HAP-1 (cell line): ENCODE data around the gene MYH4.

Experiments used
- DNase-seq, 2 experiments: peaks; one replicate each; pipeline ENCODE4 v3.0.0-alpha.2; 2016 to 2020; ENCODE audit warnings: low spot score in 2 of 2
- H3K27me3 ChIP-seq: fragments of 250-450 bp; sonication (Bioruptor Pico); 2 replicates; pipeline ENCODE4 v1.5.1; 2020; ENCODE audit warnings: low read depth, mild to moderate bottlenecking, moderate library complexity
- H3K36me3 ChIP-seq: fragments of 250-450 bp; sonication (Bioruptor Pico); replicated peaks from 2 replicates; pipeline ENCODE4 v1.5.1; 2020; ENCODE audit warnings: mild to moderate bottlenecking
- H3K4me1 ChIP-seq: fragments of 250-450 bp; sonication (Bioruptor Pico); 2 replicates; pipeline ENCODE4 v1.5.1; 2020; ENCODE audit warnings: mild to moderate bottlenecking
- H3K4me3 ChIP-seq: fragments of 250-450 bp; sonication (Bioruptor Pico); 2 replicates; pipeline ENCODE4 v1.5.1; 2020; ENCODE audit warnings: mild to moderate bottlenecking, moderate library complexity
- H3K9me3 ChIP-seq: fragments of 250-450 bp; sonication (Bioruptor Pico); 2 replicates; pipeline ENCODE4 v1.5.1; 2020; ENCODE audit warnings: mild to moderate bottlenecking, moderate library complexity
- in situ Hi-C: fragments of 300-500 bp; cut with MboI; formaldehyde crosslinking; loops from 3 replicates; pipeline ENCODE4 v1.14.3; 2020; ENCODE audit warnings: low sequenced_read_pairs, inconsistent platforms, mixed read lengths

MYH4 gene

GRCh38 chr17:10458701-10459100, 10.7 kb downstream of the MYH4 start:
- no peak for DNase-seq
- no peak overlapping the region for H3K4me3 ChIP-seq
- H3K36me3 ChIP-seq = no peaks in the 10 kb centered on the region
- in situ Hi-C loops = no loop called here
- H3K4me1 ChIP-seq = no peaks in the 10 kb centered on the region
- no peaks in the 10 kb centered on the region for H3K27me3 ChIP-seq
- H3K9me3 ChIP-seq = no peaks in the 10 kb centered on the region

GRCh38 chr17:10457952-10458351, 11.4 kb downstream of the MYH4 start:
- Histone ChIP-seq H3K36me3 (no peaks in the 10 kb centered on the region), H3K4me3 (no peak overlapping the region), H3K9me3 (no peaks in the 10 kb centered on the region), H3K27me3 (no peaks in the 10 kb centered on the region), H3K4me1 (no peaks in the 10 kb centered on the region)
- in situ Hi-C loops = no loop called here
- no peak for DNase-seq

GRCh38 chr17:10447026-10447931, 22.1 kb downstream of the MYH4 start:
- no peak overlapping the region for H3K4me3 ChIP-seq
- H3K4me1 ChIP-seq = no peaks in the 10 kb centered on the region
- H3K9me3 ChIP-seq = no peaks in the 10 kb centered on the region
- no peak for DNase-seq
- no peaks in the 10 kb centered on the region for H3K36me3 ChIP-seq
- in situ Hi-C loops = no loop called here
- H3K27me3 ChIP-seq = no peaks in the 10 kb centered on the region

- Histone ChIP-seq H3K4me1 (no peaks in the 10 kb centered on the region), H3K27me3 (no peaks in the 10 kb centered on the region), H3K9me3 (no peaks in the 10 kb centered on the region), H3K4me3 (no peak overlapping the region), H3K36me3 (no peaks in the 10 kb centered on the region)
- in situ Hi-C loops = no loop called here
- DNase-seq = no peak
Observed at GRCh38 chr17:10439816-10440215, 29.5 kb downstream of the MYH4 start.

- DNase-seq = no peak
- Histone ChIP-seq H3K4me1 (no peaks in the 10 kb centered on the region), H3K27me3 (no peaks in the 10 kb centered on the region), H3K36me3 (no peaks in the 10 kb centered on the region), H3K9me3 (no peaks in the 10 kb centered on the region), H3K4me3 (no peak overlapping the region)
- in situ Hi-C loops = no loop called here
Observed at GRCh38 chr17:10435096-10435495, 34.3 kb downstream of the MYH4 start.

- H3K36me3 ChIP-seq = no peaks in the 10 kb centered on the region
- no peaks in the 10 kb centered on the region for H3K9me3 ChIP-seq
- H3K4me1 ChIP-seq = no peaks in the 10 kb centered on the region
- H3K4me3 ChIP-seq = no peak overlapping the region
- H3K27me3 ChIP-seq = no peaks in the 10 kb centered on the region
- no peak for DNase-seq
- in situ Hi-C loops = no loop called here
Observed at GRCh38 chr17:10429421-10430045, 39.8 kb downstream of the MYH4 start.

- Histone ChIP-seq H3K9me3 (no peaks in the 10 kb centered on the region), H3K4me1 (no peaks in the 10 kb centered on the region), H3K36me3 (no peaks in the 10 kb centered on the region), H3K27me3 (no peaks in the 10 kb centered on the region), H3K4me3 (no peak overlapping the region)
- in situ Hi-C loops = no loop called here
- no peak for DNase-seq
Observed at GRCh38 chr17:10428781-10429180, 40.6 kb downstream of the MYH4 start.

- H3K27me3 ChIP-seq = no peaks in the 10 kb centered on the region
- in situ Hi-C loops = no loop called here
Observed at GRCh38 chr17:10421900-10422542, 47.3 kb downstream of the MYH4 start, which contains the start of gene MYH8. TSS of gene MYH8 (minus strand) at chr17:10421950. CDS start at chr17:10420227, 1,723 bp downstream.

GRCh38 chr17:10421211-10421610, 48.1 kb downstream of the MYH4 start:
- H3K27me3 ChIP-seq = no peaks in the 10 kb centered on the region
- in situ Hi-C loops = no loop called here
- H3K4me1 ChIP-seq = no peaks in the 10 kb centered on the region
- no peaks in the 10 kb centered on the region for H3K36me3 ChIP-seq
- DNase-seq = no peak
- no peaks in the 10 kb centered on the region for H3K9me3 ChIP-seq
- no peak overlapping the region for H3K4me3 ChIP-seq

More at GRCh38 chr17:10421900-10422542, 47.3 kb downstream of the MYH4 start, which contains the start of gene MYH8:
- no peaks in the 10 kb centered on the region for H3K36me3 ChIP-seq
- H3K4me3 ChIP-seq = no peak within 1 kb of the TSS
- no peaks in the 10 kb centered on the region for H3K4me1 ChIP-seq
- no peaks in the 10 kb centered on the region for H3K9me3 ChIP-seq
- no peak for DNase-seq

- in situ Hi-C loops = no loop called here
Observed at GRCh38 chr17:10420811-10421210, 48.5 kb downstream of the MYH4 start.

GRCh38 chr17:10417431-10417830, 51.9 kb downstream of the MYH4 start:
- H3K27me3 ChIP-seq = no peaks in the 10 kb centered on the region
- DNase-seq = no peak
- in situ Hi-C loops = no loop called here
- no peak overlapping the region for H3K4me3 ChIP-seq
- H3K9me3 ChIP-seq = no peaks in the 10 kb centered on the region
- no peaks in the 10 kb centered on the region for H3K36me3 ChIP-seq
- H3K4me1 ChIP-seq = no peaks in the 10 kb centered on the region

More at GRCh38 chr17:10420811-10421210, 48.5 kb downstream of the MYH4 start:
- no peaks in the 10 kb centered on the region for H3K9me3 ChIP-seq
- no peaks in the 10 kb centered on the region for H3K4me1 ChIP-seq
- no peak overlapping the region for H3K4me3 ChIP-seq
- DNase-seq = no peak
- no peaks in the 10 kb centered on the region for H3K27me3 ChIP-seq
- no peaks in the 10 kb centered on the region for H3K36me3 ChIP-seq

- Histone ChIP-seq H3K36me3 (no peaks in the 10 kb centered on the region), H3K4me1 (no peaks in the 10 kb centered on the region), H3K9me3 (no peaks in the 10 kb centered on the region), H3K4me3 (no peak overlapping the region), H3K27me3 (no peaks in the 10 kb centered on the region)
- in situ Hi-C loops = no loop called here
- no peak for DNase-seq
Observed at GRCh38 chr17:10415161-10415560, 54.2 kb downstream of the MYH4 start.

GRCh38 chr17:10403589-10403988, 65.8 kb downstream of the MYH4 start:
- in situ Hi-C loops = no loop called here
- Histone ChIP-seq H3K4me3 (no peak overlapping the region), H3K9me3 (no peaks in the 10 kb centered on the region), H3K4me1 (no peaks in the 10 kb centered on the region), H3K27me3 (no peaks in the 10 kb centered on the region), H3K36me3 (no peaks in the 10 kb centered on the region)
- no peak for DNase-seq

- no peaks in the 10 kb centered on the region for H3K4me1 ChIP-seq
- no peaks in the 10 kb centered on the region for H3K9me3 ChIP-seq
- H3K36me3 ChIP-seq = no peaks in the 10 kb centered on the region
- H3K27me3 ChIP-seq = no peaks in the 10 kb centered on the region
- no peak for DNase-seq
- no peak overlapping the region for H3K4me3 ChIP-seq
- in situ Hi-C loops = no loop called here
Observed at GRCh38 chr17:10398352-10398751, 71.0 kb downstream of the MYH4 start.
